22Rv1 (cell line): Measurements from ENCODE around the gene DDX3X.
"Not testable (repeated sequence)": the region's sequence is repeated elsewhere in the genome, so short reads cannot be mapped to it uniquely, and the experiment has no call there.

Experiments
- H3K27ac ChIP-seq: fragments of 450-650 bp; 2 replicates; pipeline ENCODE4 v1.5.1; 2017
- ZFX ChIP-seq: fragments of 450-650 bp; IDR thresholded peaks from 2 replicates; pipeline ENCODE4 v1.6.1; 2017; ENCODE audit warnings: antibody characterized with exemption, borderline replicate concordance
- TF ChIP-seq, protein P1 (sequence below): fragments of 450-650 bp; IDR thresholded peaks from 2 replicates; pipeline ENCODE4 v1.5.1; 2017; ENCODE audit warnings: mild to moderate bottlenecking

The DDX3X gene

GRCh38 chrX:41388543-41388942 lies 54.6 kb downstream of the DDX3X start:
- no peak overlapping the region for H3K27ac ChIP-seq
- TF ChIP-seq ZFX: no peak
- TF ChIP-seq, protein P1, sequence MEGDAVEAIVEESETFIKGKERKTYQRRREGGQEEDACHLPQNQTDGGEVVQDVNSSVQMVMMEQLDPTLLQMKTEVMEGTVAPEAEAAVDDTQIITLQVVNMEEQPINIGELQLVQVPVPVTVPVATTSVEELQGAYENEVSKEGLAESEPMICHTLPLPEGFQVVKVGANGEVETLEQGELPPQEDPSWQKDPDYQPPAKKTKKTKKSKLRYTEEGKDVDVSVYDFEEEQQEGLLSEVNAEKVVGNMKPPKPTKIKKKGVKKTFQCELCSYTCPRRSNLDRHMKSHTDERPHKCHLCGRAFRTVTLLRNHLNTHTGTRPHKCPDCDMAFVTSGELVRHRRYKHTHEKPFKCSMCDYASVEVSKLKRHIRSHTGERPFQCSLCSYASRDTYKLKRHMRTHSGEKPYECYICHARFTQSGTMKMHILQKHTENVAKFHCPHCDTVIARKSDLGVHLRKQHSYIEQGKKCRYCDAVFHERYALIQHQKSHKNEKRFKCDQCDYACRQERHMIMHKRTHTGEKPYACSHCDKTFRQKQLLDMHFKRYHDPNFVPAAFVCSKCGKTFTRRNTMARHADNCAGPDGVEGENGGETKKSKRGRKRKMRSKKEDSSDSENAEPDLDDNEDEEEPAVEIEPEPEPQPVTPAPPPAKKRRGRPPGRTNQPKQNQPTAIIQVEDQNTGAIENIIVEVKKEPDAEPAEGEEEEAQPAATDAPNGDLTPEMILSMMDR: no peak

DNA sequence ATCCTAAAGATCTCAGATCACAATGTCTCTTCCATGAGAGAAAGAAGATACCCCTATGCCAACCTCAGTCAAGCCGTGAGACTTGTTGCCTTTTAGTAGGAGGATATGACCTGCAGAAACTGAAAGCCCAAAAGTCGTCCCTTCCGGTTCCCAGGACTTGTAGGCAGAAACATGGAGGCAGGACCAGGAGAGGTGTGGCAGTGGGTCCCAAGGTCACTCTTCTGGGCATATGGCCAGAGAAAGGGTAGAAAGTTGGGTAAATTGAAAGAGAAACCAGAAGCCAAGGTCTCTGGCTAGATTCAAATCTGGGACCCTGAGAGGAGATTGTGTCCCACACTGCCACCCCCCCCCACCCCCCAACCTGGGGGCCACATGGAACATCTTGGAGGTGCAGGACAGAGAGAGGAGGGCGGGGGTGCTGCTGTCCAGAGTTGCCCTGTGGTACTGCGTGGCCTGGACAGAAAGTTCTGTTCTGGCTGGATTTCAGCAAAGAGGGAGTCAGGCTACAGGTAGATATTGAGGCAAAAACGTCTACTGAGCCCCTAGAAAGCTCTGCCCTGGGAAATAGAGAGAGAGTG lies 55.4 kb downstream of the DDX3X start:
- TF ChIP-seq, protein P1: no peak
- TF ChIP-seq ZFX: no peak
- H3K27ac ChIP-seq: no peak overlapping the region

DNA sequence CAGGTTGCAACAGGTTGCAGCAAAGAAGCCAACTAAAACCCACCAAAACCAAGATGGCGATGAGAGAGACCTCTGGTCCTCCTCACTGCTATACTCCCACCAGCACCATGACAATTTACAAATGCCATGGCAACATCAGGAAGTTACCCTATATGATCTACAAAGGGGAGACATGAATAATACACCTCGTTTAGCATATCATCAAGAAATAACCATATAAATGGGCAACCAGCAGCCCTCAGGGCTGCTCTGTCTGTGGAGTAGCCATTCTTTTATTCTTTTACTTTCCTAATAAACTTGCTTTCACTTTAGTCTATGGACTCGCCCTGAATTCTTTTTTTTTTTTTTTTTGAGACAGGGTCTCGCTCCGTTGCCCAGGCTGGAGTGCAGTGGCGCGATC lies 56.6 kb downstream of the DDX3X start:
- not testable (repeated sequence) for H3K27ac ChIP-seq

DNA sequence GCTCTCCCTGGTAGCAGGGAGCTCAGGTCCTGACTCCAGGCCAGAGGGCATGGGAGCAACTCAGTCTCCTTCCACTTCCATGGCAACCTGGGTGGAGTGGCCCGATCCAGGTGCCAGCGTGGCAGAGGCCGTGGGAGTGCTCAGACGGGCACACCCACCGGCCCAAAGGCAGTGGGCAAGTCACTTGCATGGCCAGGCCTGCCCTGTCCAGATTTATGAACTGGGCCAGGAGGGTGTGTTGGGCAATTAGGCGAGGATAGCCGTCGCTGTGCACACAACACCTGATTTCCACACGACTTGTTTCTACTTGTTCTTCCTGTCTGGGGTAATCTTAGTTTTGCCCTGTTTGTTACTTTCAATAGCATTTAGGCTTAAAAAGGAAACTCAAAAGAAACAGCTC lies 57.6 kb downstream of the DDX3X start:
- no peak overlapping the region for H3K27ac ChIP-seq
- TF ChIP-seq, protein P1: no peak
- TF ChIP-seq ZFX: no peak

GRCh38 chrX:41394293-41394692 lies 60.3 kb downstream of the DDX3X start:
- no peak overlapping the region for H3K27ac ChIP-seq
- TF ChIP-seq, protein P1: no peak
- TF ChIP-seq ZFX: no peak

DNA sequence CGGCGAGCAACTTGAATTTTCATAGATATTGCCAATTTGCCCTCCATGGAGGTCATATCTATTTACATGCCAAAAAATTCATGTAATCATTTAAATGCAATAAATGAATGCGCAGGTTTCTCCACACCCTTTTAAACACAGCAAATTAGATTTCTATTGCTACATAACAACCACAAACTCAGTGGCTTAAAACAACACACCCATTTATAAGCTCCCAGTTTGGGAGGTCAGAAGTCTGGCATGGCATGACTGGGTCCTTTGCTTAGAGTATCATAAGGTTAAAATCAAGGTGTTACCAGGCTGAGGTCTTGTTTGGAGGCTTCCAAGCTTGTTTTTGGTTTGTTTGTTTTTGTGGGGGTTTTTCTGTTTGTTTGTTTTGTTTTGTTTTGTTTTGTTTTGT lies 63.3 kb downstream of the DDX3X start:
- no peak overlapping the region for H3K27ac ChIP-seq
- TF ChIP-seq, protein P1: no peak
- TF ChIP-seq ZFX: no peak

GRCh38 chrX:41397768-41398167 lies 63.8 kb downstream of the DDX3X start:
- TF ChIP-seq, protein P1: no peak
- no peak for TF ChIP-seq ZFX
- no peak overlapping the region for H3K27ac ChIP-seq

DNA sequence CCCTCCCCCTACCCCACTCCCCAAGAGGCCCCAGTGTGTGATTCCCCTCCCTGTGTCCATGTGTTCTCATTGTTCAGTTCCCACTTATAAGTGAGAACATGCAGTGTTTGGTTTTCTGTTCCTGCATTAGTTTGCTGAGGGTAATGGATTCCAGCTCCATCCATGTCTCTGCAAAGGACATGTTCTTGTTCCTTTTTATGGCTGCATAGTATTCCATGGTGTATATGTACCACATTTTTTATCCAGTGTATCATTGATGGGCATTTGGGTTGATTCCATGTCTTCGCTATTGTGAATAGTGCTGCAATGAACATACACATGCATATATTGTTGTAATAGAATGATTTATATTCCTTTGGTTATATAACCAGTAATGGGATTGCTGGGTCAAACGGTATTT lies 68.6 kb downstream of the DDX3X start:
- not testable (repeated sequence) for H3K27ac ChIP-seq
